ENCODE measurements around the gene POLQ.

POLQ gene

DNA sequence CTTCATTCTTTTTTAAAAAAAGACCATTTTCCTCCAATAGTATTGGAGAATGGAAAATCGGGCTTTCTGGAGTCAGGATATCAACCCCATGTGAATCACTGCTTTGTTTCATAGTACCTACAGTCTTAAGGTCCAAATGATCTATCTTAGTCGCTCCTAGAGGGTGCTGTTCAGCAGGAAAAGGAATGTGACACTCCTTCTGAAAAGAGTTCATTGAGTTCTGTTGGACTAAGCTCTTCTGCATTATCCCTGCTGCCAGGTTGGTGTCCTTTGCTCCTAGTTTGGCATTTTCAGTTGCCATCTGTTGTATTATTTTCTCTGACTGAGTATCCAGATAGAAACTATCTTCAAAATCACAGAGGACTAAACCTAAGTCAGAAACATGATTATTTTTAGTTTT lies 57.2 kb downstream of the POLQ start:
- Histone ChIP-seq H3K4me3 (ENCODE audit: low read depth, low read length) (no peak overlapping the region), H3K4me1 (no peaks in the 10 kb centered on the region), H3K9ac (no peak overlapping the region), H3K36me3 (ENCODE audit: control insufficient read depth, insufficient read depth, low read length) (no peaks in the 10 kb centered on the region), H3K27ac (no peak overlapping the region), H3K27me3 (ENCODE audit: control insufficient read depth, insufficient read depth, low read length) (no peaks in the 10 kb centered on the region), H3K4me2 (ENCODE audit: low read length) (no peak overlapping the region), H3K79me2 (no peaks in the 10 kb centered on the region), H3K9me3 (ENCODE audit: control insufficient read depth, low read length) (no peaks in the 10 kb centered on the region), H2AFZ (no peak overlapping the region)
- TF ChIP-seq, protein P1, sequence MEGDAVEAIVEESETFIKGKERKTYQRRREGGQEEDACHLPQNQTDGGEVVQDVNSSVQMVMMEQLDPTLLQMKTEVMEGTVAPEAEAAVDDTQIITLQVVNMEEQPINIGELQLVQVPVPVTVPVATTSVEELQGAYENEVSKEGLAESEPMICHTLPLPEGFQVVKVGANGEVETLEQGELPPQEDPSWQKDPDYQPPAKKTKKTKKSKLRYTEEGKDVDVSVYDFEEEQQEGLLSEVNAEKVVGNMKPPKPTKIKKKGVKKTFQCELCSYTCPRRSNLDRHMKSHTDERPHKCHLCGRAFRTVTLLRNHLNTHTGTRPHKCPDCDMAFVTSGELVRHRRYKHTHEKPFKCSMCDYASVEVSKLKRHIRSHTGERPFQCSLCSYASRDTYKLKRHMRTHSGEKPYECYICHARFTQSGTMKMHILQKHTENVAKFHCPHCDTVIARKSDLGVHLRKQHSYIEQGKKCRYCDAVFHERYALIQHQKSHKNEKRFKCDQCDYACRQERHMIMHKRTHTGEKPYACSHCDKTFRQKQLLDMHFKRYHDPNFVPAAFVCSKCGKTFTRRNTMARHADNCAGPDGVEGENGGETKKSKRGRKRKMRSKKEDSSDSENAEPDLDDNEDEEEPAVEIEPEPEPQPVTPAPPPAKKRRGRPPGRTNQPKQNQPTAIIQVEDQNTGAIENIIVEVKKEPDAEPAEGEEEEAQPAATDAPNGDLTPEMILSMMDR (IDR thresholded peaks at IDR 0.05) = peak; percentile 22

DNA sequence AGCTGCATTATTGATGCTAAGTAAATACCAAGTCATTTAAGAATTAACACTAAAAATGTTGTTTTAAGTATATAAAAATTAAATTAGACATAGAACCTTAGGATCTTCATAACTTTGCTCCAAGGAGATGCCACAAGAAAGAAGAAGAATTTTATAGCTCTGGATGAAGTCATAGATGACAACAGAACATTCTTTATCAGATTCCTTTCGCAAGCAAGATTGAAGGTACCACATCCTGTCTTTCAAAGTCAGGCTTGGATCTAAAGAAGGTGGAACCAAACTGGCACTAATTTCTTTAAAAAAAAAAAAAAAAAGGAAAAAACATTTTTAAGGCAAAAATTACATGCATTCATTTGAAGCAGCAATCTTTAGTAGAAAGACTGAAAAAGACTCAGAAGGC lies 62.5 kb downstream of the POLQ start:
- H3K36me3 ChIP-seq (ENCODE audit: control insufficient read depth, insufficient read depth, low read length) = no peaks in the 10 kb centered on the region
- H3K9me3 ChIP-seq (ENCODE audit: control insufficient read depth, low read length) = no peaks in the 10 kb centered on the region
- H3K9ac ChIP-seq = no peak overlapping the region
- no peaks in the 10 kb centered on the region for H3K27me3 ChIP-seq (ENCODE audit: control insufficient read depth, insufficient read depth, low read length)
- TF ChIP-seq, protein P1 (IDR thresholded peaks at IDR 0.05) = no peak
- no peaks in the 10 kb centered on the region for H3K4me1 ChIP-seq
- no peak overlapping the region for H3K27ac ChIP-seq
- no peaks in the 10 kb centered on the region for H3K79me2 ChIP-seq
- no peak overlapping the region for H2AFZ ChIP-seq
- no peak overlapping the region for H3K4me2 ChIP-seq (ENCODE audit: low read length)
- no peak overlapping the region for H3K4me3 ChIP-seq (ENCODE audit: low read depth, low read length)

DNA sequence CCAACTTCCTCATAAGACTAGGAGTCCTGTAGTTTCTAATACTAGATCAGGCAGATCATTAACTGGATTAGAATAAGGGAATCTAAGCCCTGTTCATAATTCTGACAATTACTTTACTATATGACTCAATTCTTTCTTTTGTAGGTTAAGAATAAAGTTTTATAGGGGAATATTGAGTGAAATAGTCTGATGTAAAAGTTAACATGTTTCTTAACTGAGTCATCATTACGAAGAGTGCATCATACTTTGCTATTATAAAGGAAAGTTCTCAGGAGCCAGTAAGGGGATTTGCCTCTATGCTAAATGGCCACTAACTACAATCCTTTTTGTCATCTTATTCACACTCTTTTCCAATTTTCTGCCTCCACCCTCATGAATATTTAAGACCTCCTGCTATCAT lies 63.1 kb downstream of the POLQ start:
- H2AFZ ChIP-seq = no peak overlapping the region
- H3K79me2 ChIP-seq = no peaks in the 10 kb centered on the region
- no peaks in the 10 kb centered on the region for H3K36me3 ChIP-seq (ENCODE audit: control insufficient read depth, insufficient read depth, low read length)
- H3K9me3 ChIP-seq (ENCODE audit: control insufficient read depth, low read length) = no peaks in the 10 kb centered on the region
- H3K4me3 ChIP-seq (ENCODE audit: low read depth, low read length) = no peak overlapping the region
- H3K4me2 ChIP-seq (ENCODE audit: low read length) = no peak overlapping the region
- no peaks in the 10 kb centered on the region for H3K27me3 ChIP-seq (ENCODE audit: control insufficient read depth, insufficient read depth, low read length)
- no peak overlapping the region for H3K9ac ChIP-seq
- no peaks in the 10 kb centered on the region for H3K4me1 ChIP-seq
- TF ChIP-seq, protein P1 (IDR thresholded peaks at IDR 0.05) = no peak
- H3K27ac ChIP-seq = no peak overlapping the region

DNA sequence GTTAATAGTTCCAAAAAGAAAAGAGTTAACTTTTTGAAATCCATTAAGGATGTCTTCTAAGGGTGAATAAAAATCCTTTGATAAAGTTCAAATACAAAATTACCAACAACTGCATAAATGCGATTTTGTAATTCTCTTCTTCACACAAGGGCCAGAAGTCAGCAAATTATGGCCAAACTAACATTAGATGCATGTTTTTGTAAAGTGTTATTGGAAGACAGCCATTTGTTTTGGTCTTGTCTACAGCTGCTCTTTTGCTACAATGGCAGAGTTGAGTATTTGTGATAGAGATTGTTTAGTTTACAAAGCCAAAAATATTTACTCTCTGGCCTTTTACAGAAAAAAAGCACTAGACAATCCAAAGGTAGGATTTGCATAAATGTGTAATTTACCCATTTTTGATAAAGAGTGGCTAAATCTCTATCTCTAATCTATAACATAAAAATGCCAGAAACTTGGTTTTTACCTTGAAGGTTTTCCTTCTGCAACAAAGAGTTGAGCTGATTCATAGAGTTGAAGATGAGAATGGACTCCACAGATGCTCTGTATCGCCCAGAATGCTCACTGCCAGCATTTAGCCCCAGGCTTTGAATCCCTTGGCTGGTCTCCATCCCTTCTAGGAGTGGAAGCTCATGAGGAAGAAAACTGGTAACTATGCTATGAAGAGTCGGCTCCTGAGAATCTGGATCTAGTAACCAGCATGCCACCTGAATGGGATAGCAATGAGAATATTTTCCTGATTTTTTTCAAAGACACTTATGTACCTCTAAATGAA lies 64.5 kb downstream of the POLQ start:
- Histone ChIP-seq H3K36me3 (ENCODE audit: control insufficient read depth, insufficient read depth, low read length) (no peaks in the 10 kb centered on the region), H3K79me2 (no peaks in the 10 kb centered on the region), H3K27ac (no peak overlapping the region), H3K4me1 (no peaks in the 10 kb centered on the region), H3K9ac (no peak overlapping the region), H2AFZ (peak overlapping the region; percentile 8), H3K4me2 (ENCODE audit: low read length) (no peak overlapping the region), H3K27me3 (ENCODE audit: control insufficient read depth, insufficient read depth, low read length) (no peaks in the 10 kb centered on the region), H3K9me3 (ENCODE audit: control insufficient read depth, low read length) (no peaks in the 10 kb centered on the region), H3K4me3 (ENCODE audit: low read depth, low read length) (no peak overlapping the region)
- TF ChIP-seq, protein P1 (IDR thresholded peaks at IDR 0.05) = no peak

DNA sequence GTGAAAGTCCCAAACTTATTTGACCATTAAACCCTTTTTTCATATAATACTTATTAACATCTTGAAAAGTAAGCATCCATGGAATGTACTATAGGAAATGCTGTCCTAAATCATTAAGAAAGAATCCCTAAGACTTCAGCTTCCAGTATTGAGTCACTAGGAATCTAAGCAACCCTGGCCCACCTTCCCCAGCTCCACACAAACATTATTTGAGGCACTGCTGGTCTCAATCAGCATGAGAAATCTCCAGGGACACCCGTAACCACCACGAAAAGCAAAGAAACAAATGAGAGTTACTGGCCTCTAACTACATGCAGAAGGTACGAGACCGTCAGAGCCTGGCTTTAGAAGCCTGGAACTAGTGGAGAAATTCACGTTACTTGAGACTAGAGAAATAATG lies 68.2 kb downstream of the POLQ start:
- Histone ChIP-seq H3K27ac (no peak overlapping the region), H2AFZ (no peak overlapping the region), H3K27me3 (ENCODE audit: control insufficient read depth, insufficient read depth, low read length) (no peaks in the 10 kb centered on the region), H3K4me2 (ENCODE audit: low read length) (no peak overlapping the region), H3K4me1 (no peaks in the 10 kb centered on the region), H3K79me2 (no peaks in the 10 kb centered on the region), H3K4me3 (ENCODE audit: low read depth, low read length) (no peak overlapping the region), H3K9ac (no peak overlapping the region), H3K9me3 (ENCODE audit: control insufficient read depth, low read length) (no peaks in the 10 kb centered on the region), H3K36me3 (ENCODE audit: control insufficient read depth, insufficient read depth, low read length) (no peaks in the 10 kb centered on the region)
- TF ChIP-seq, protein P1 (IDR thresholded peaks at IDR 0.05) = no peak
